Karpas-422 (cell line): ENCODE data around the gene ADORA3. TPM values are rescaled to one million over a fixed set of nuclear protein-coding genes. Genes with fewer than 3 reads are reported as not detected.

Experiments used
- DNase-seq: peaks from one replicate; pipeline ENCODE4 v3.0.0-alpha.2; 2015
- H2AFZ ChIP-seq: fragments of 200-600 bp; sonication (generic); 2 replicates; pipeline ENCODE4 v1.6.1; 2014; ENCODE audit warnings: antibody characterized with exemption, low read length, mixed read lengths
- H3K27ac ChIP-seq: fragments of 200-600 bp; sonication (generic); 2 replicates; pipeline ENCODE4 v1.5.1; 2014; ENCODE audit warnings: mild to moderate bottlenecking, low read length, moderate library complexity
- H3K27me3 ChIP-seq: fragments of 200-600 bp; sonication (generic); 2 replicates; pipeline ENCODE4 v1.6.1; 2014; ENCODE audit warnings: low read length, mixed read lengths
- H3K36me3 ChIP-seq: fragments of 200-600 bp; sonication (generic); 2 replicates; pipeline ENCODE4 v1.6.1; 2014; ENCODE audit warnings: low read length, mixed read lengths; ENCODE audit not compliant: insufficient read depth
- H3K4me1 ChIP-seq: fragments of 200-600 bp; sonication (generic); 2 replicates; pipeline ENCODE4 v1.6.1; 2014; ENCODE audit warnings: mild to moderate bottlenecking, low read length, mixed read lengths
- H3K4me2 ChIP-seq: fragments of 200-600 bp; sonication (generic); 2 replicates; pipeline ENCODE4 v1.6.1; 2014; ENCODE audit warnings: low read length, low read depth, mild to moderate bottlenecking; ENCODE audit not compliant: poor library complexity, severe bottlenecking
- H3K4me3 ChIP-seq: fragments of 200-600 bp; sonication (generic); 2 replicates; pipeline ENCODE4 v1.5.1; 2014; ENCODE audit warnings: mild to moderate bottlenecking, antibody characterized with exemption, low read length, mixed read lengths
- H3K79me2 ChIP-seq: fragments of 200-600 bp; sonication (generic); 2 replicates; pipeline ENCODE4 v1.6.1; 2014; ENCODE audit warnings: mild to moderate bottlenecking, low read length, mixed read lengths
- H3K9ac ChIP-seq: fragments of 200-600 bp; sonication (generic); 2 replicates; pipeline ENCODE4 v1.6.0; 2014; ENCODE audit warnings: low read length
- H3K9me2 ChIP-seq: fragments of 200-600 bp; sonication (generic), shearing (Covaris generic); replicated peaks from 2 replicates; pipeline ENCODE4 v1.6.0; 2014; ENCODE audit warnings: mild to moderate bottlenecking, low read length, moderate library complexity; ENCODE audit not compliant: insufficient read depth
- H3K9me3 ChIP-seq: fragments of 300-700, 200-600 bp; sonication (generic); 2 replicates; pipeline ENCODE4 v1.6.1; 2014; ENCODE audit warnings: low read length, mixed read lengths
- H4K20me1 ChIP-seq: fragments of 200-600 bp; sonication (generic); 2 replicates; pipeline ENCODE4 v1.6.1; 2014; ENCODE audit warnings: mild to moderate bottlenecking, antibody characterized with exemption, low read length, low read depth; ENCODE audit not compliant: insufficient read depth
- total RNA-seq: library from RNA; depleted of rRNA; stranded (reverse); fragments of >200 nt; shearing (Covaris generic); gene quantifications from 2 replicates; pipeline ENCODE4 v1.2.3, GENCODE V29; 2014; ENCODE audit warnings: low replicate concordance

Gene ADORA3
- total RNA-seq, 1 experiment from 2014 or later, result not detected

GRCh38 chr1:111538343-111539025 is 35.1 kb upstream of the ADORA3 start:
- Histone ChIP-seq H3K4me2 (no peak overlapping the region), H3K79me2 (no peaks in the 10 kb centered on the region), H4K20me1 (no peaks in the 10 kb centered on the region), H3K27me3 (no peaks in the 10 kb centered on the region), H2AFZ (no peak overlapping the region), H3K36me3 (no peaks in the 10 kb centered on the region), H3K9me2 (no peaks in the 10 kb centered on the region), H3K27ac (no peak overlapping the region), H3K9me3 (no peaks in the 10 kb centered on the region), H3K9ac (no peak overlapping the region), H3K4me3 (no peak overlapping the region), H3K4me1 (no peaks in the 10 kb centered on the region)
- DNase-seq, result no peak

GRCh38 chr1:111535256-111536191 is 32.1 kb upstream of the ADORA3 start:
- H3K36me3 ChIP-seq, result no peaks in the 10 kb centered on the region
- no peaks in the 10 kb centered on the region for H3K79me2 ChIP-seq
- H3K4me1 ChIP-seq, result no peaks in the 10 kb centered on the region
- H3K9ac ChIP-seq, result no peak overlapping the region
- no peaks in the 10 kb centered on the region for H3K9me2 ChIP-seq
- no peaks in the 10 kb centered on the region for H4K20me1 ChIP-seq
- no peak overlapping the region for H3K27ac ChIP-seq
- no peak overlapping the region for H3K4me3 ChIP-seq
- no peaks in the 10 kb centered on the region for H3K27me3 ChIP-seq
- no peak overlapping the region for H3K4me2 ChIP-seq
- H2AFZ ChIP-seq, result peak overlapping the region; percentile 25; the same call in 1 of the 2 replicates
- H3K9me3 ChIP-seq, result no peaks in the 10 kb centered on the region
- no peak for DNase-seq

GRCh38 chr1:111520053-111520452 is 16.6 kb upstream of the ADORA3 start:
- Histone ChIP-seq H3K4me3 (no peak overlapping the region), H3K9ac (no peak overlapping the region), H3K27ac (no peak overlapping the region), H3K9me2 (no peaks in the 10 kb centered on the region), H3K79me2 (no peaks in the 10 kb centered on the region), H3K36me3 (no peaks in the 10 kb centered on the region), H2AFZ (no peak overlapping the region), H3K27me3 (no peaks in the 10 kb centered on the region), H3K4me2 (no peak overlapping the region), H4K20me1 (no peaks in the 10 kb centered on the region), H3K9me3 (no peaks in the 10 kb centered on the region), H3K4me1 (peaks cover 22% of the 10 kb centered on the region)
- no peak for DNase-seq

- Histone ChIP-seq H3K9ac (no peak overlapping the region), H4K20me1 (no peaks in the 10 kb centered on the region), H3K27ac (no peak overlapping the region), H3K27me3 (no peaks in the 10 kb centered on the region), H3K4me1 (peaks cover 23% of the 10 kb centered on the region), H2AFZ (no peak overlapping the region), H3K36me3 (no peaks in the 10 kb centered on the region), H3K9me2 (no peaks in the 10 kb centered on the region), H3K79me2 (no peaks in the 10 kb centered on the region), H3K9me3 (no peaks in the 10 kb centered on the region), H3K4me3 (no peak overlapping the region), H3K4me2 (no peak overlapping the region)
- no peak for DNase-seq
Observed at GRCh38 chr1:111517469-111518225, 14.2 kb upstream of the ADORA3 start.

- no peaks in the 10 kb centered on the region for H3K27me3 ChIP-seq
- no peaks in the 10 kb centered on the region for H3K79me2 ChIP-seq
- DNase-seq, result peak; percentile 77
- no peaks in the 10 kb centered on the region for H4K20me1 ChIP-seq
- peak overlapping the region; percentile 95 for H2AFZ ChIP-seq
- no peaks in the 10 kb centered on the region for H3K36me3 ChIP-seq
- no peaks in the 10 kb centered on the region for H3K9me3 ChIP-seq
- peaks cover 26% of the 10 kb centered on the region for H3K4me1 ChIP-seq
- peak overlapping the region; percentile 59 for H3K9ac ChIP-seq
- no peaks in the 10 kb centered on the region for H3K9me2 ChIP-seq
- H3K4me2 ChIP-seq, result peak overlapping the region; percentile 60
- H3K4me3 ChIP-seq, result peak overlapping the region; percentile 57
- no peak overlapping the region for H3K27ac ChIP-seq
Observed at GRCh38 chr1:111516005-111516535, 12.6 kb upstream of the ADORA3 start.

- H3K9me3 ChIP-seq, result no peaks in the 10 kb centered on the region
- peak overlapping the region; percentile 57 for H3K4me3 ChIP-seq
- no peaks in the 10 kb centered on the region for H4K20me1 ChIP-seq
- no peaks in the 10 kb centered on the region for H3K9me2 ChIP-seq
- no peak overlapping the region for H3K27ac ChIP-seq
- peak overlapping the region; percentile 95 for H2AFZ ChIP-seq
- peaks cover 28% of the 10 kb centered on the region for H3K4me1 ChIP-seq
- no peaks in the 10 kb centered on the region for H3K27me3 ChIP-seq
- no peak for DNase-seq
- peak overlapping the region; percentile 59 for H3K9ac ChIP-seq
- H3K36me3 ChIP-seq, result no peaks in the 10 kb centered on the region
- H3K79me2 ChIP-seq, result no peaks in the 10 kb centered on the region
- peak overlapping the region; percentile 60 for H3K4me2 ChIP-seq
Observed at GRCh38 chr1:111515291-111516004, 12.0 kb upstream of the ADORA3 start.

GRCh38 chr1:111513410-111514020 is 10.1 kb upstream of the ADORA3 start:
- H3K79me2 ChIP-seq, result no peaks in the 10 kb centered on the region
- H3K4me2 ChIP-seq, result no peak overlapping the region
- no peak for DNase-seq
- H3K4me1 ChIP-seq, result peaks cover 43% of the 10 kb centered on the region
- no peaks in the 10 kb centered on the region for H4K20me1 ChIP-seq
- no peaks in the 10 kb centered on the region for H3K9me2 ChIP-seq
- no peaks in the 10 kb centered on the region for H3K36me3 ChIP-seq
- no peaks in the 10 kb centered on the region for H3K9me3 ChIP-seq
- no peak overlapping the region for H3K9ac ChIP-seq
- H3K27me3 ChIP-seq, result no peaks in the 10 kb centered on the region
- no peak overlapping the region for H2AFZ ChIP-seq
- H3K27ac ChIP-seq, result no peak overlapping the region
- no peak overlapping the region for H3K4me3 ChIP-seq
